HG02610 (cell line): Measurements from ENCODE around the gene TUB.

Source experiments
- ATAC-seq: cut with Tn5 transposase; IDR thresholded peaks from one replicate; pipeline ENCODE4 v1.9.1; 2021; ENCODE audit warnings: mild to moderate bottlenecking, moderate library complexity; ENCODE audit not compliant: unreplicated experiment

Gene TUB

GRCh38 chr11:8105133-8105532 lies 24.1 kb downstream of the TUB start:
- no peak for ATAC-seq

GRCh38 chr11:8105666-8106065 lies 24.7 kb downstream of the TUB start:
- no peak for ATAC-seq

- ATAC-seq, result no peak
These were observed 25.7 kb downstream of the TUB start for GRCh38 chr11:8106679-8107078.

- ATAC-seq, result no peak
These were observed 26.6 kb downstream of the TUB start for GRCh38 chr11:8107642-8108041.

GRCh38 chr11:8108421-8108820 lies 27.4 kb downstream of the TUB start:
- ATAC-seq, result no peak

- ATAC-seq, result no peak
These were observed 28.7 kb downstream of the TUB start for GRCh38 chr11:8109675-8110074.

- no peak for ATAC-seq
These were observed 29.4 kb downstream of the TUB start for GRCh38 chr11:8110396-8110795.

- ATAC-seq, result no peak
These were observed 30.6 kb downstream of the TUB start for GRCh38 chr11:8111636-8112035.

- no peak for ATAC-seq
These were observed 41.3 kb downstream of the TUB start for GRCh38 chr11:8122173-8122764.

GRCh38 chr11:8126649-8127289 lies 45.8 kb downstream of the TUB start:
- ATAC-seq, result no peak

- ATAC-seq, result no peak
These were observed 46.4 kb downstream of the TUB start for GRCh38 chr11:8127447-8127846.

- ATAC-seq, result no peak
These were observed 57.5 kb downstream of the TUB start for GRCh38 chr11:8138526-8138925.

- ATAC-seq, result no peak
These were observed 68.7 kb downstream of the TUB start for GRCh38 chr11:8149726-8150125.
